ENCODE results near the gene RAB6A. TPM values are rescaled to one million over a fixed set of nuclear protein-coding genes. Genes with fewer than 3 reads are reported as not detected.

Gene RAB6A
- total RNA-seq, 1 donor from 2014 or later = 158 TPM

GRCh38 chr11:73654482-73655021 is 106.3 kb downstream of the RAB6A start:
- DNase-seq (ENCODE audit: low read depth) = no peak
- H3K4me3 ChIP-seq (ENCODE audit: low read depth, low read length) = no peak overlapping the region
- TF ChIP-seq CTCF (conservative IDR thresholded peaks at IDR 0.05; ENCODE audit: low read depth, low read length) = no peak

- no peak for TF ChIP-seq CTCF (conservative IDR thresholded peaks at IDR 0.05; ENCODE audit: low read depth, low read length)
- no peak overlapping the region for H3K4me3 ChIP-seq (ENCODE audit: low read depth, low read length)
- DNase-seq (ENCODE audit: low read depth) = no peak
These were observed 106.9 kb downstream of the RAB6A start for GRCh38 chr11:73653996-73654395.

- no peak for TF ChIP-seq CTCF (conservative IDR thresholded peaks at IDR 0.05; ENCODE audit: low read depth, low read length)
These were observed 107.9 kb downstream of the RAB6A start for GRCh38 chr11:73652856-73653559.

GRCh38 chr11:73652046-73652730 is 108.7 kb downstream of the RAB6A start:
- no peak for DNase-seq (ENCODE audit: low read depth)

More at GRCh38 chr11:73652856-73653559, 107.9 kb downstream of the RAB6A start:
- H3K4me3 ChIP-seq (ENCODE audit: low read depth, low read length) = no peak overlapping the region
- no peak for DNase-seq (ENCODE audit: low read depth)

GRCh38 chr11:73651661-73652045 is 109.2 kb downstream of the RAB6A start:
- H3K4me3 ChIP-seq (ENCODE audit: low read depth, low read length) = no peak overlapping the region
- no peak for DNase-seq (ENCODE audit: low read depth)
- no peak for TF ChIP-seq CTCF (conservative IDR thresholded peaks at IDR 0.05; ENCODE audit: low read depth, low read length)

More at GRCh38 chr11:73652046-73652730, 108.7 kb downstream of the RAB6A start:
- H3K4me3 ChIP-seq (ENCODE audit: low read depth, low read length) = no peak overlapping the region
- TF ChIP-seq CTCF (conservative IDR thresholded peaks at IDR 0.05; ENCODE audit: low read depth, low read length) = no peak

- no peak for TF ChIP-seq CTCF (conservative IDR thresholded peaks at IDR 0.05; ENCODE audit: low read depth, low read length)
- H3K4me3 ChIP-seq (ENCODE audit: low read depth, low read length) = no peak overlapping the region
- DNase-seq (ENCODE audit: low read depth) = no peak
These were observed 109.6 kb downstream of the RAB6A start for GRCh38 chr11:73651252-73651651.

Data from epithelial cell of proximal tubule (primary cell).